Measurements from ENCODE around the gene FOXP1.

DNA sequence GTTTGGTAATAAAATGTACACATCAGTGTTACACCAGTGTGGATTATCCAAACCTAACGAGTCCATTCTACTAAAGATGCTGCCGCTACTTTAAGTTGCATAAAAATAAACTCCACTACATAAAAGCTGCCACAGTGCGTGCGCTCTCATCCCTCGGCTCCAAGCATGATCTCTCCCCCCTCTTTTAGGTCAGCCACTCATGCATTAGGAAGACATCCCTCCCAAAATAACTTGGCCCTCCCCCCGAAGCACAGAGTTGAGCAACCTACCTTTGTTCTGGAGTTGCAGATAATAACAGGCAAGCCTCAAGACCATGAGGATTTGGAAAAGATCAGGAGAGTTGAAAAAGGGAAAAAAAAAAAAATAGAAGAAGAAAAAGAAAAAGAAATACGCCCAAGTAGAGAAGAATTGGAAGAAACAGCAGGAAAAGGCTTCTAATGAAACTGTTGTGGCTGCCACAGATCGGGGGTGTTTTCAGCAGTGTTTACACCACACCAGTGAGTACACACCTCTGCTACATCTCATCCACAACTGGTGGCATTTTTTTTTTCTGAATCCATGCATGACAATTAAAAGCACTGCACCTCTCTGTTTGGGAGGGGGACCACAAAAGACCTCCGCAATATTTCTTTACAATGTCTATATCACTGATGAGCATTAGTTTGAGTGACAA is 339.2 kb downstream of the FOXP1 start:
- TF ChIP-seq, protein P1, sequence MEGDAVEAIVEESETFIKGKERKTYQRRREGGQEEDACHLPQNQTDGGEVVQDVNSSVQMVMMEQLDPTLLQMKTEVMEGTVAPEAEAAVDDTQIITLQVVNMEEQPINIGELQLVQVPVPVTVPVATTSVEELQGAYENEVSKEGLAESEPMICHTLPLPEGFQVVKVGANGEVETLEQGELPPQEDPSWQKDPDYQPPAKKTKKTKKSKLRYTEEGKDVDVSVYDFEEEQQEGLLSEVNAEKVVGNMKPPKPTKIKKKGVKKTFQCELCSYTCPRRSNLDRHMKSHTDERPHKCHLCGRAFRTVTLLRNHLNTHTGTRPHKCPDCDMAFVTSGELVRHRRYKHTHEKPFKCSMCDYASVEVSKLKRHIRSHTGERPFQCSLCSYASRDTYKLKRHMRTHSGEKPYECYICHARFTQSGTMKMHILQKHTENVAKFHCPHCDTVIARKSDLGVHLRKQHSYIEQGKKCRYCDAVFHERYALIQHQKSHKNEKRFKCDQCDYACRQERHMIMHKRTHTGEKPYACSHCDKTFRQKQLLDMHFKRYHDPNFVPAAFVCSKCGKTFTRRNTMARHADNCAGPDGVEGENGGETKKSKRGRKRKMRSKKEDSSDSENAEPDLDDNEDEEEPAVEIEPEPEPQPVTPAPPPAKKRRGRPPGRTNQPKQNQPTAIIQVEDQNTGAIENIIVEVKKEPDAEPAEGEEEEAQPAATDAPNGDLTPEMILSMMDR (optimal IDR thresholded peaks at IDR 0.05 in 1 of 3, IDR thresholded peaks at IDR 0.05 in 1 of 3, conservative IDR thresholded peaks at IDR 0.05 in 1 of 3; ENCODE audit: extremely low read depth in 1 of 3, insufficient read depth in 2 of 3, low read length in 3 of 3): no peak
- TF ChIP-seq EZH2 (IDR thresholded peaks at IDR 0.05; ENCODE audit: low read length): no peak

Data from keratinocyte (primary cell).